HL-60 (cell line): Measurements from ENCODE around the gene CENPF.

Experiments
- GABPA ChIP-seq: IDR thresholded peaks from 2 replicates; pipeline ENCODE4 v1.6.1; 2012; ENCODE audit warnings: low read depth
- POLR2AphosphoS5 ChIP-seq: IDR thresholded peaks from 2 replicates; pipeline ENCODE4 v1.6.1; 2012; ENCODE audit warnings: low read depth
- SPI1 ChIP-seq: IDR thresholded peaks from 2 replicates; pipeline ENCODE4 v1.6.1; 2012; ENCODE audit warnings: low read depth, mild to moderate bottlenecking, borderline replicate concordance
- TF ChIP-seq, protein P1 (sequence below): IDR thresholded peaks from one replicate; pipeline ENCODE4 v1.5.1; 2011; ENCODE audit warnings: low read length, control low read depth, inconsistent platforms; ENCODE audit not compliant: insufficient read depth
- TF ChIP-seq, protein P2 (sequence below): IDR thresholded peaks from 2 replicates; pipeline ENCODE4 v1.6.1; 2012; ENCODE audit warnings: low read depth; ENCODE audit not compliant: insufficient replicate concordance

DNA sequence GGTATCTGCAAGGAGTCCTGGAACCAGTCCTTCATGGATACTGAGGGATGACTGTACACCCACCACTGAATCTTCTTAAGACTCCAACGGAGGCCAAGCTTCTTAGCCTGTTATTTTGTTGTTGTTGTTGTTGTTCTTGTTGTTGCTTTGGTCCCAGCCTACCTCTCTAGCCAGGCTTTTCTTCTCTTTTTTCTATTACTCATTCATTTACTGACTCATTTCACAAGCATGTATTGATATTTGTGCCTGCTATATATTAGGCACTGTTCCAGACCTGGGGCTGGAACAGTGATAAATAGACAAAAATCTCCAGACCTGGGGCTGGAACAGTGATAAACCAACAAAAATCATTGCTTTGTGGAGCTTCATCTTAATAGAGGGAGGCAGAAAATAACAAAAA is 20.4 kb downstream of the CENPF start:
- TF ChIP-seq, protein P1, sequence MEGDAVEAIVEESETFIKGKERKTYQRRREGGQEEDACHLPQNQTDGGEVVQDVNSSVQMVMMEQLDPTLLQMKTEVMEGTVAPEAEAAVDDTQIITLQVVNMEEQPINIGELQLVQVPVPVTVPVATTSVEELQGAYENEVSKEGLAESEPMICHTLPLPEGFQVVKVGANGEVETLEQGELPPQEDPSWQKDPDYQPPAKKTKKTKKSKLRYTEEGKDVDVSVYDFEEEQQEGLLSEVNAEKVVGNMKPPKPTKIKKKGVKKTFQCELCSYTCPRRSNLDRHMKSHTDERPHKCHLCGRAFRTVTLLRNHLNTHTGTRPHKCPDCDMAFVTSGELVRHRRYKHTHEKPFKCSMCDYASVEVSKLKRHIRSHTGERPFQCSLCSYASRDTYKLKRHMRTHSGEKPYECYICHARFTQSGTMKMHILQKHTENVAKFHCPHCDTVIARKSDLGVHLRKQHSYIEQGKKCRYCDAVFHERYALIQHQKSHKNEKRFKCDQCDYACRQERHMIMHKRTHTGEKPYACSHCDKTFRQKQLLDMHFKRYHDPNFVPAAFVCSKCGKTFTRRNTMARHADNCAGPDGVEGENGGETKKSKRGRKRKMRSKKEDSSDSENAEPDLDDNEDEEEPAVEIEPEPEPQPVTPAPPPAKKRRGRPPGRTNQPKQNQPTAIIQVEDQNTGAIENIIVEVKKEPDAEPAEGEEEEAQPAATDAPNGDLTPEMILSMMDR = no peak
- TF ChIP-seq GABPA = no peak
- no peak for TF ChIP-seq POLR2AphosphoS5
- TF ChIP-seq, protein P2, sequence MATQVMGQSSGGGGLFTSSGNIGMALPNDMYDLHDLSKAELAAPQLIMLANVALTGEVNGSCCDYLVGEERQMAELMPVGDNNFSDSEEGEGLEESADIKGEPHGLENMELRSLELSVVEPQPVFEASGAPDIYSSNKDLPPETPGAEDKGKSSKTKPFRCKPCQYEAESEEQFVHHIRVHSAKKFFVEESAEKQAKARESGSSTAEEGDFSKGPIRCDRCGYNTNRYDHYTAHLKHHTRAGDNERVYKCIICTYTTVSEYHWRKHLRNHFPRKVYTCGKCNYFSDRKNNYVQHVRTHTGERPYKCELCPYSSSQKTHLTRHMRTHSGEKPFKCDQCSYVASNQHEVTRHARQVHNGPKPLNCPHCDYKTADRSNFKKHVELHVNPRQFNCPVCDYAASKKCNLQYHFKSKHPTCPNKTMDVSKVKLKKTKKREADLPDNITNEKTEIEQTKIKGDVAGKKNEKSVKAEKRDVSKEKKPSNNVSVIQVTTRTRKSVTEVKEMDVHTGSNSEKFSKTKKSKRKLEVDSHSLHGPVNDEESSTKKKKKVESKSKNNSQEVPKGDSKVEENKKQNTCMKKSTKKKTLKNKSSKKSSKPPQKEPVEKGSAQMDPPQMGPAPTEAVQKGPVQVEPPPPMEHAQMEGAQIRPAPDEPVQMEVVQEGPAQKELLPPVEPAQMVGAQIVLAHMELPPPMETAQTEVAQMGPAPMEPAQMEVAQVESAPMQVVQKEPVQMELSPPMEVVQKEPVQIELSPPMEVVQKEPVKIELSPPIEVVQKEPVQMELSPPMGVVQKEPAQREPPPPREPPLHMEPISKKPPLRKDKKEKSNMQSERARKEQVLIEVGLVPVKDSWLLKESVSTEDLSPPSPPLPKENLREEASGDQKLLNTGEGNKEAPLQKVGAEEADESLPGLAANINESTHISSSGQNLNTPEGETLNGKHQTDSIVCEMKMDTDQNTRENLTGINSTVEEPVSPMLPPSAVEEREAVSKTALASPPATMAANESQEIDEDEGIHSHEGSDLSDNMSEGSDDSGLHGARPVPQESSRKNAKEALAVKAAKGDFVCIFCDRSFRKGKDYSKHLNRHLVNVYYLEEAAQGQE = no peak
- TF ChIP-seq SPI1 = no peak
